Glutamatergic neuron (in vitro differentiated cells): Measurements from ENCODE around the gene WAS. TPM values are rescaled to one million over a fixed set of nuclear protein-coding genes. Genes with fewer than 3 reads are reported as not detected.
"Not testable (repeated sequence)": the region's sequence is repeated elsewhere in the genome, so short reads cannot be mapped to it uniquely, and the experiment has no call there.

Source experiments
- DNase-seq: peaks from one replicate; pipeline ENCODE4 v3.0.0; 2022
- H3K27ac Mint-ChIP-seq: one replicate; pipeline ENCODE4 v1.8.0; 2020; ENCODE audit warnings: mild to moderate bottlenecking, mixed read lengths, inconsistent platforms; ENCODE audit not compliant: unreplicated experiment
- H3K27me3 Mint-ChIP-seq: one replicate; pipeline ENCODE4 v1.8.0; 2020; ENCODE audit warnings: mild to moderate bottlenecking, moderate library complexity, mixed read lengths, inconsistent platforms; ENCODE audit not compliant: unreplicated experiment
- H3K36me3 Mint-ChIP-seq: one replicate; pipeline ENCODE4 v1.8.0; 2020; ENCODE audit warnings: mild to moderate bottlenecking, mixed read lengths, inconsistent platforms; ENCODE audit not compliant: unreplicated experiment
- H3K4me1 Mint-ChIP-seq: one replicate; pipeline ENCODE4 v1.8.0; 2020; ENCODE audit warnings: mild to moderate bottlenecking, low read depth, mixed read lengths, inconsistent platforms; ENCODE audit not compliant: unreplicated experiment
- H3K4me3 Mint-ChIP-seq: one replicate; pipeline ENCODE4 v1.8.0; 2020; ENCODE audit warnings: mild to moderate bottlenecking, mixed read lengths, inconsistent platforms; ENCODE audit not compliant: unreplicated experiment
- H3K9me3 Mint-ChIP-seq: one replicate; pipeline ENCODE4 v1.8.0; 2020; ENCODE audit warnings: mild to moderate bottlenecking, moderate library complexity, mixed read lengths, inconsistent platforms; ENCODE audit not compliant: unreplicated experiment
- CTCF ChIP-seq: fragments of 200-600 bp; sonication (generic); IDR thresholded peaks from one replicate; pipeline ENCODE4 v1.5.0; 2021; ENCODE audit not compliant: partially characterized antibody, unreplicated experiment
- total RNA-seq: library from RNA; stranded (reverse); fragmentation: NEBNext Ultra II Directional; extraction: Animal tissue kit (Norgen Biotek cat#: 25700); gene quantifications from one replicate; pipeline ENCODE4 v1.2.1, GENCODE V29; 2021; ENCODE audit not compliant: unreplicated experiment

WAS gene
- total RNA-seq, 1 donor from 2014 or later, result 2.6 TPM

DNA sequence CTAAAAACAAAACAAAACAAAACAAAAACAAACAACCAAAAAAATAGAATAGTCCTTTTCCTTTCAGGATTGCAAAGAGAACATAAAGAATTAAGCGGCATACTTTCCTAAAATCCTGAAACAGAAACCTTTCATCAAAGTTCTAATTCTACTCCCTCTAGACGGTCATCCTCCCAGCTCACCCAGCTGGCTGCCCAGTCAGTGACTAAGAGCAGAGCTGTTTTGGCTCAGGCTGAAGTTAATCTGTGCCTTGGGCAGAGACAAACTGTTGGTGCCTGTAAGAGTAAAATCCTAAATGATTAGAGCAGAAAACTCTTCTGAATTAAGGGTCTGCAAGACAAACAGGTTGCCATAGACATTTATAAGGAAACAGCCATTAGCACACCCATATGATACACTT lies 17.6 kb upstream of the WAS start:
- no peak overlapping the region for H3K4me3 Mint-ChIP-seq
- H3K9me3 Mint-ChIP-seq, result no peaks in the 10 kb centered on the region
- peaks cover 4% of the 10 kb centered on the region for H3K36me3 Mint-ChIP-seq
- no peak for DNase-seq
- no peak overlapping the region for H3K27ac Mint-ChIP-seq
- TF ChIP-seq CTCF, result no peak
- H3K27me3 Mint-ChIP-seq, result peaks cover 3% of the 10 kb centered on the region
- no peaks in the 10 kb centered on the region for H3K4me1 Mint-ChIP-seq

DNA sequence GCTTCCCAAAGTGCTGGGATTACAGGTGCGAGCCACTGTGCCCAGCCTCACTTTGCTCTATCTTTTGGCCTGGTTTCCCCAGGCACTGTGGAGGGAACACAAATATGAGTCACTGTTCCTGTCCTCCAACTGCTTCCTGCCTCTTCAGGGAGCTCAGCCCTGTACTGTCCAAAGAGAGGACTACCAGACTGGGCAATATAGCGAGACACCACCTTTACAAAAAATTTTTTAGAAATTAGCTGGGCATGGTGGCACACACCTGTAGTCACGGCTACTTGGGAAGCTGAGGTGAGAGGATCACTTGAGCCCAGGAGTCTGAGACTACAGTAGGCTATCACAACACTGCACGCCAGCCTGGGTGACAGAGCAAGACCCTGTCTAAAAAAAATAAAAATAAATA lies 16.9 kb upstream of the WAS start:
- no peak for TF ChIP-seq CTCF
- DNase-seq, result no peak
- Mint-ChIP-seq H3K27ac (no peak overlapping the region), H3K4me1 (no peaks in the 10 kb centered on the region), H3K9me3 (no peaks in the 10 kb centered on the region), H3K27me3 (no peaks in the 10 kb centered on the region), H3K4me3 (no peak overlapping the region), H3K36me3 (no peaks in the 10 kb centered on the region)

DNA sequence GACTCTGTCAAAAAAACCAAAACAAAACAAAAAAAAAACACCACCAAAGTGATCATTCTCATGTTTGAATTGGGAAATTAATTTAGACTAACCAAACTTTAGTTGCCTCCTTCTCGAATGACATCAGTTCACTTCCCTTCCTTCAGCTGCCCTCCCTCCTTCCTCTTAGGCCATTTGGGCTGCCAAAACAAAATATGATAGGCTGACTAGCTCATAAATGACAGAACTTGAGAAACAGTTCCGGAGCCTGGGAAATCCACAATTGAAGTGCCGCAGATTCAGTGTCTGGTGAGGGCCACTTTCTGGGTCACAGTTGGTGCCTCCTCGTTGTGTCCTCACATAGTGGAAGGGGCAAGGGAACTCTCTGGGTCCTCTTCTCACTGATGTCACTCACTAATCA lies 16.1 kb upstream of the WAS start:
- Mint-ChIP-seq H3K9me3 (no peaks in the 10 kb centered on the region), H3K36me3 (no peaks in the 10 kb centered on the region), H3K27ac (no peak overlapping the region), H3K4me3 (no peak overlapping the region), H3K27me3 (no peaks in the 10 kb centered on the region), H3K4me1 (no peaks in the 10 kb centered on the region)
- TF ChIP-seq CTCF, result no peak
- DNase-seq, result no peak

GRCh38 chrX:48668187-48668586 lies 15.4 kb upstream of the WAS start:
- not testable (repeated sequence) for H3K36me3 Mint-ChIP-seq, H3K4me1 Mint-ChIP-seq, H3K27me3 Mint-ChIP-seq, H3K9me3 Mint-ChIP-seq, H3K4me3 Mint-ChIP-seq, DNase-seq
- H3K27ac Mint-ChIP-seq, result peak overlapping the region; percentile 38

DNA sequence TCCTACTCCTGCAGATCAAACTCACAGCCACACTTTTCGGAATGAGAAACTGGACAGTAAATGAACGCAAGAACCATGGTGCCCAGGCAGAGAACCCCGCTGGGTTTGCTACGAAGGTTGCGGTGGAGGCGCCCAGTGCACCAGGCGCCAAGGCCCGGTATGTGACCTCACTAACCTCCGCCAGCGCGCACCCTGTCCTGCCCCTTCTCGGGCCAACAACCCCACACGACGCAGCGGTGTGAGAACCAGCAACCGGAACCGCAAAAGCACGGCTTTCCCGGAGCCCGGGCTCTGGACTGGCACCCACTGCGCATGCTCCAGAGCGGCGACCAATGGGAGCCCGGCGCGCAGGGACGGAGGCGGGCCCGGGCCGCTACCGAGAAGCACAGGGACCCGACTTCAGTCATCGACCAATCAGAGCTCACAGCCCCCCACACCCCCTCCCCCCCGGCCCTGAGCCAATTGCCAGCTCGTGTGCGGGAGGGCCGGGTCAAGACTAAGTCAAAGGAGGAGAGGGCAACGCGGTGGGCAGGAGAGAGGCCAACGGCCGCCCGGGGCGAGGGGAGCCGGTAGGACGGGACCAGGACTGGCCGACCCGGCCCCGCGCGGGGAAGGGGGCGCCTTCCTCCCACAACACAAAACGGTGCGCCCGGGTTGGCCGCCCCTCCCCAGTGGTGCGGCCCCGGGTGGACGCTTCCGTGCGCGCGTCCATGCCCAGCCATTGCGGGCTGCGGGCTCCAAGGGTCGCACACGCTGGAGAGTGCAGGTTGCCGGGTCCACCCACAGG lies 7.3 kb upstream of the WAS start:
- no peaks in the 10 kb centered on the region for H3K36me3 Mint-ChIP-seq
- DNase-seq, result peak; percentile 89
- no peak for TF ChIP-seq CTCF
- peak overlapping the region; percentile 90 for H3K4me3 Mint-ChIP-seq
- peaks cover 3% of the 10 kb centered on the region for H3K4me1 Mint-ChIP-seq
- no peaks in the 10 kb centered on the region for H3K27me3 Mint-ChIP-seq
- peak overlapping the region; percentile 90 for H3K27ac Mint-ChIP-seq
- H3K9me3 Mint-ChIP-seq, result no peaks in the 10 kb centered on the region
